GM12892 (cell line): ENCODE measurements around the gene WEE1.

ENCODE experiments used
- POLR2A ChIP-seq: IDR thresholded peaks from 2 replicates; pipeline ENCODE4 v1.6.1; 2011; ENCODE audit warnings: low read depth, low read length, control low read depth
- POLR2AphosphoS5 ChIP-seq: IDR thresholded peaks from 2 replicates; pipeline ENCODE4 v1.6.1; 2011; ENCODE audit warnings: low read depth, low read length, control low read depth

- TF ChIP-seq POLR2A = no peak
- TF ChIP-seq POLR2AphosphoS5 = no peak
Observed at GRCh38 chr11:9600644-9601036, 27.2 kb downstream of the WEE1 start.
